Measurements from ENCODE around the gene SEZ6L.

Gene SEZ6L

GRCh38 chr22:26391091-26391490, 221.8 kb downstream of the SEZ6L start:
- Histone ChIP-seq H3K79me2 (ENCODE audit: insufficient read depth, low read length) (no peaks in the 10 kb centered on the region), H3K4me3 (ENCODE audit: low read length, poor library complexity, severe bottlenecking) (no peak overlapping the region), H4K20me1 (ENCODE audit: insufficient read depth, low read length, poor library complexity, severe bottlenecking) (no peaks in the 10 kb centered on the region), H3K9me2 (replicated peaks; ENCODE audit: low read depth, low read length) (no peaks in the 10 kb centered on the region), H3F3A (ENCODE audit: low read depth) (no peaks in the 10 kb centered on the region), H2AFZ (ENCODE audit: low read length) (no peak overlapping the region), H3K36me3 (ENCODE audit: insufficient read depth, low read length) (no peaks in the 10 kb centered on the region), H3K27me3 (ENCODE audit: insufficient read depth, low read length, poor library complexity, severe bottlenecking) (no peaks in the 10 kb centered on the region), H3K4me1 (ENCODE audit: insufficient read depth, low read length, poor library complexity, severe bottlenecking) (no peaks in the 10 kb centered on the region), H3K4me2 (ENCODE audit: low read depth, low read length, poor library complexity, severe bottlenecking) (no peak overlapping the region), H3K9ac (ENCODE audit: low read depth, low read length, poor library complexity, severe bottlenecking) (no peak overlapping the region), H3K9me3 (ENCODE audit: insufficient read depth, low read depth, low read length) (no peaks in the 10 kb centered on the region)
- no peak for TF ChIP-seq EZH2phosphoT487 (IDR thresholded peaks at IDR 0.05; ENCODE audit: borderline replicate concordance)
- no peak for TF ChIP-seq CTCF (conservative IDR thresholded peaks at IDR 0.05; ENCODE audit: low read length)

GRCh38 chr22:26391623-26392022, 222.4 kb downstream of the SEZ6L start:
- Histone ChIP-seq H3K4me3 (ENCODE audit: low read length, poor library complexity, severe bottlenecking) (no peak overlapping the region), H3K36me3 (ENCODE audit: insufficient read depth, low read length) (no peaks in the 10 kb centered on the region), H3K4me1 (ENCODE audit: insufficient read depth, low read length, poor library complexity, severe bottlenecking) (no peaks in the 10 kb centered on the region), H3F3A (ENCODE audit: low read depth) (no peaks in the 10 kb centered on the region), H3K9me3 (ENCODE audit: insufficient read depth, low read depth, low read length) (no peaks in the 10 kb centered on the region), H3K9ac (ENCODE audit: low read depth, low read length, poor library complexity, severe bottlenecking) (no peak overlapping the region), H3K27me3 (ENCODE audit: insufficient read depth, low read length, poor library complexity, severe bottlenecking) (no peaks in the 10 kb centered on the region), H3K9me2 (replicated peaks; ENCODE audit: low read depth, low read length) (no peaks in the 10 kb centered on the region), H4K20me1 (ENCODE audit: insufficient read depth, low read length, poor library complexity, severe bottlenecking) (no peaks in the 10 kb centered on the region), H3K4me2 (ENCODE audit: low read depth, low read length, poor library complexity, severe bottlenecking) (no peak overlapping the region), H2AFZ (ENCODE audit: low read length) (no peak overlapping the region), H3K79me2 (ENCODE audit: insufficient read depth, low read length) (no peaks in the 10 kb centered on the region)
- TF ChIP-seq CTCF (conservative IDR thresholded peaks at IDR 0.05; ENCODE audit: low read length) (no peak), EZH2phosphoT487 (IDR thresholded peaks at IDR 0.05; ENCODE audit: borderline replicate concordance) (no peak)

GRCh38 chr22:26393929-26394328, 224.7 kb downstream of the SEZ6L start:
- Histone ChIP-seq H3K4me1 (ENCODE audit: insufficient read depth, low read length, poor library complexity, severe bottlenecking) (no peaks in the 10 kb centered on the region), H3K27me3 (ENCODE audit: insufficient read depth, low read length, poor library complexity, severe bottlenecking) (no peaks in the 10 kb centered on the region), H3K36me3 (ENCODE audit: insufficient read depth, low read length) (no peaks in the 10 kb centered on the region), H3K4me2 (ENCODE audit: low read depth, low read length, poor library complexity, severe bottlenecking) (no peak overlapping the region), H3K9ac (ENCODE audit: low read depth, low read length, poor library complexity, severe bottlenecking) (no peak overlapping the region), H4K20me1 (ENCODE audit: insufficient read depth, low read length, poor library complexity, severe bottlenecking) (no peaks in the 10 kb centered on the region), H3K79me2 (ENCODE audit: insufficient read depth, low read length) (no peaks in the 10 kb centered on the region), H3K9me2 (replicated peaks; ENCODE audit: low read depth, low read length) (no peaks in the 10 kb centered on the region), H2AFZ (ENCODE audit: low read length) (no peak overlapping the region), H3F3A (ENCODE audit: low read depth) (no peaks in the 10 kb centered on the region), H3K4me3 (ENCODE audit: low read length, poor library complexity, severe bottlenecking) (no peak overlapping the region), H3K9me3 (ENCODE audit: insufficient read depth, low read depth, low read length) (no peaks in the 10 kb centered on the region)
- TF ChIP-seq EZH2phosphoT487 (IDR thresholded peaks at IDR 0.05; ENCODE audit: borderline replicate concordance) (no peak), CTCF (conservative IDR thresholded peaks at IDR 0.05; ENCODE audit: low read length) (peak; percentile 49)

All from Loucy (cell line).